Fibroblast of mammary gland (primary cell): ENCODE results near the gene C7orf57.
"Not testable (repeated sequence)": the region's sequence is repeated elsewhere in the genome, so short reads cannot be mapped to it uniquely, and the experiment has no call there.

Source experiments
- DNase-seq: peaks from one replicate; pipeline ENCODE4 v3.0.0-alpha.2; 2010; ENCODE audit warnings: low read depth
- H3K4me3 ChIP-seq: 2 replicates; pipeline ENCODE4 v1.5.1; 2011; ENCODE audit warnings: low read depth, mild to moderate bottlenecking, low read length, moderate library complexity; ENCODE audit not compliant: control insufficient read depth
- TF ChIP-seq, protein P1 (sequence below): conservative IDR thresholded peaks from 2 replicates; pipeline ENCODE4 v1.5.1; 2011; ENCODE audit warnings: low read depth, low read length, inconsistent platforms; ENCODE audit not compliant: control insufficient read depth, insufficient read depth

The C7orf57 gene

DNA sequence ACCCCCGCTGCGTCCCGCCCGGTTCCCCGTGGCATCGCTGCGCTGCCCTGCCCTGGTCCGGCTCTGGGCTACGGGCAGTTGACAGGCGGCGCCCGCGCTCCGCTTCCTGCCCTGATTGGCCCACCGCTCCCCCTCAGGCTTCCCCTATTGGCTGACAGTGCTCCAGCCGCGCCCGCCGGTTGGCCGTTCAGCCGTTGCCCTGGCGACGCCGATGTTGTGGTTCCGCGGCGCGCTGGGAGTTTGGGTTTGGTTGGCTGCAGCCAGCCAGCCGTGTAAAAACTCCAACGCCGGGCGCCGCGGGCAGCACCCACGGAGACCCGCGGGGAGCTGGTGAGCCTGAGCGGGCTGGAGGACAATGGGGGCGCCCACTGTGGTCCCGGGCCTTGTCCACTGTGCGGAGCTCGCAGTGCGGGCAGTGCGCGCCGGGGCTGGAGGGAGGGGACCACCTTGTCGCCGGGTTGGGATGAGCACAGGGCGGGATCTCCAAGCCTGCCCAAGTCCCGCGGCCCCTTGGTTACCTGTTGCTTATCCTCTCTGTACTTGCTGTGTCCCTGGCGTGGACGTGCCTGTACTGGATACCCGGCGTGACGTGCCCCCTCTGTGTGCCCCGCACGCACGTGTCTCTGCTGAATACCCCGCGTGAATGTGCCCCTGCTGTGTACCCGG is at the start of gene C7orf57:
C7orf57 (plus strand) TSS at position 243 of the 666 bp plus-strand sequence. CDS start 766 bp downstream, outside the sequence.
- H3K4me3 ChIP-seq, result peak within 1 kb of the TSS; percentile 48
- TF ChIP-seq, protein P1, sequence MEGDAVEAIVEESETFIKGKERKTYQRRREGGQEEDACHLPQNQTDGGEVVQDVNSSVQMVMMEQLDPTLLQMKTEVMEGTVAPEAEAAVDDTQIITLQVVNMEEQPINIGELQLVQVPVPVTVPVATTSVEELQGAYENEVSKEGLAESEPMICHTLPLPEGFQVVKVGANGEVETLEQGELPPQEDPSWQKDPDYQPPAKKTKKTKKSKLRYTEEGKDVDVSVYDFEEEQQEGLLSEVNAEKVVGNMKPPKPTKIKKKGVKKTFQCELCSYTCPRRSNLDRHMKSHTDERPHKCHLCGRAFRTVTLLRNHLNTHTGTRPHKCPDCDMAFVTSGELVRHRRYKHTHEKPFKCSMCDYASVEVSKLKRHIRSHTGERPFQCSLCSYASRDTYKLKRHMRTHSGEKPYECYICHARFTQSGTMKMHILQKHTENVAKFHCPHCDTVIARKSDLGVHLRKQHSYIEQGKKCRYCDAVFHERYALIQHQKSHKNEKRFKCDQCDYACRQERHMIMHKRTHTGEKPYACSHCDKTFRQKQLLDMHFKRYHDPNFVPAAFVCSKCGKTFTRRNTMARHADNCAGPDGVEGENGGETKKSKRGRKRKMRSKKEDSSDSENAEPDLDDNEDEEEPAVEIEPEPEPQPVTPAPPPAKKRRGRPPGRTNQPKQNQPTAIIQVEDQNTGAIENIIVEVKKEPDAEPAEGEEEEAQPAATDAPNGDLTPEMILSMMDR, result no peak
- peak; percentile 70 for DNase-seq

DNA sequence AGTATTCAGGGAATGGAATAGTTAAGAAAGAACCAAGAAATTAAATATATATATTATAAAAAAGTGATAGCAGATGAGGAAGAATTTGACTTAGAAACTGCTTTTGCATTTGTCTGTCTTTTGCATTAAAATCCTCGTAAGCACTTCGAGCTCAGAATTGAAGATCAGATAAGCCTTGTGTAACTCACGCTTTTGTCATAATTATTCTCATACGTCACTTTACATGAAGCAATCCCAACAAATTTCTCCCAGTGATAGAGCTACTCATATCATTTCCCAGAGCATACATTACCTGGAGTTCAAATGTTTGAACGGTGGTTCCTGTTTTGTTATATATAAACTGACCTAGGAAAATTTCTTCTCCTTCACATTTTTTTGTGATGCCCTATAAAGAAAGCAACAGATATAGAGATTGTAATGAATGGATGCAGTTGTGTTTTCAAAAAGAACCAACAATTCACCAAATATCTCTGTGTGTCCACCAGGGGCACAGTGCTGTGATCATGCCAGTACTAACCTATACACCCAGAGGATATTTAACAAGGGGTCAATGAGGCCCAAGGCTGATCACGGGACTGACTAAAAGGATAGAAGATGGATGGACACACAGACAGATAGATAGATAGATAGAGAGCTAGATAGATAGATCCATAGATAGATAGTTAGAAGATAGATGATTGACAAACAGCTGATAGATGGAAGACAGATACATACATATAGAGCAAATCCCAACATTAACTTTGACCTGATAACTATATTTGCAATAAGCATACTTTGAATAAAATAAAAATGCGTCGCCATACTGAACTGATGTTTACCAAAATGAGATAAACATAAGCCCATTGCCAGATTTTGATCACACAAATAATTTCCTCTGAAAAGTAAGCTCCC is 46.6 kb upstream of the C7orf57 start:
- DNase-seq, result no peak
- H3K4me3 ChIP-seq, result no peak overlapping the region

DNA sequence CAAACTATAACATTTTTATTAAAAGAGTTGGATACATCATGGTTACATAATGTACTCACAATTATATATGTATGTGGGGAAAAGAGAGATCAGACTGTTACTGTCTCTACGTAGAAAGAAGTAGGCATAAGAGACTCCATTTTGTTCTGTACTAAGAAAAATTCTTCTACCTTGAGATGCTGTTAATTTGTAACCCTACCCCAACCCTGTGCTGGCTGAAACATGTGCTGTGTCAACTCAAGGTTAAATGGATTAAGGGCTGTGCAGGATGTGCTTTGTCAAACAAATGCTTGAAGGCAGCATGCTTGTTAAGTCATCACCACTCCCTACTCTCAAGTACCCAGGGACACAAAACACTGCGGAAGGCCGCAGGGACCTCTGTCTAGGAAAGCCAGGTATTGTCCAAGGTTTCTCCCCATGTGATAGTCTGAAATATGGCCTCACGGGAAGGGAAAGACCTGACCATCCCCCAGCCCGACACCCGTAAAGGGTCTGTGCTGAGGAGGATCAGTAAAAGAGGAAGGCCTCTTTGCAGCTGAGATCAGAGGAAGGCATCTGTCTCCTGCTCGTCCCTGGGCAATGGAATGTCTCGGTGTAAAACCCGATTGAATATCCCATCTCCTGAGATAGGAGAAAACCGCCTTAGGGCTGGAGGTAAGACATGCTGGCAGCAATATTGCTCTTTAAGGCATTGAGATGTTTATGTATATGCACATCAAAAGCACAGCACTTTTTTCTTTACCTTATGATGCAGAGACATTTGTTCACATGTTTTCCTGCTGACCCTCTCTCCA is 45.5 kb upstream of the C7orf57 start:
- not testable (repeated sequence) for H3K4me3 ChIP-seq, DNase-seq

More for the DNA sequence above, 46.6 kb upstream of the C7orf57 start:
- TF ChIP-seq, protein P1, result peak; percentile 51

- H3K4me3 ChIP-seq, result no peak overlapping the region
- no peak for DNase-seq
- TF ChIP-seq, protein P1, result no peak
Observed at GRCh38 chr7:47990592-47990991, 44.8 kb upstream of the C7orf57 start.

GRCh38 chr7:47991270-47991669 is 44.1 kb upstream of the C7orf57 start:
- DNase-seq, result no peak
- H3K4me3 ChIP-seq, result no peak overlapping the region
- TF ChIP-seq, protein P1, result no peak

- TF ChIP-seq, protein P1, result peak; percentile 65
- H3K4me3 ChIP-seq, result peak overlapping the region; percentile 51
- peak; percentile 65 for DNase-seq
Observed at GRCh38 chr7:47991741-47992311, 43.5 kb upstream of the C7orf57 start.

DNA sequence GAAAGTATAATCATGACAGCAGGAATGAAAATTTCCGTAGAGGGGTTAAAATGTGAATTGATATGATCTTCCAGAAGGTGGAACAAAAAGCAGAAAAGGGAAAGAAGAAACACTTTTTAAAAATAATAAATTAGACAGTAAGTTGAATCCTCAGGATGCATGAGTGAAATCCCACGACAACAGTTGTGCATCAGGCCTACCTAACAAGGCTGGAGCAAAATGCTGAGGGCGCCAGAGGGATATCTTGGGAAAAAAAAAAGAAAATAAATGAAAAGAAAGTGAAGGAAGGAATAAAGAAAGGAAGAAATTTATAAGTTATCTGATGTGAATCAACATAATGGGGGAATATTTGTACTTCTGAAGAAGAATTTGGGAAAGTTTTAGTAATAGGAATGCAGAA is 42.9 kb upstream of the C7orf57 start:
- H3K4me3 ChIP-seq, result no peak overlapping the region
- no peak for DNase-seq
- TF ChIP-seq, protein P1, result no peak
